ENCODE measurements around the gene ABCC1. TPM values are rescaled to one million over a fixed set of nuclear protein-coding genes. Genes with fewer than 3 reads are reported as not detected.

The ABCC1 gene
- total RNA-seq, 1 experiment from 2014 or later, result 23.6 TPM

GRCh38 chr16:15993541-15993940 is 44.1 kb downstream of the ABCC1 start:
- Histone ChIP-seq H3K9me3 (ENCODE audit: low read length) (no peaks in the 10 kb centered on the region), H3K9ac (ENCODE audit: low read length) (no peak overlapping the region), H3K79me2 (ENCODE audit: low read length) (peaks cover 90% of the 10 kb centered on the region), H3K27me3 (ENCODE audit: low read length) (no peaks in the 10 kb centered on the region), H3K4me3 (ENCODE audit: low read length) (no peak overlapping the region), H2AFZ (ENCODE audit: low read length) (no peak overlapping the region), H3K4me1 (ENCODE audit: low read length) (peaks cover 3% of the 10 kb centered on the region), H3K4me2 (ENCODE audit: low read depth, low read length, poor library complexity, severe bottlenecking) (no peak overlapping the region), H3K9me2 (replicated peaks; ENCODE audit: insufficient read depth, low read length) (no peaks in the 10 kb centered on the region), H3K36me3 (ENCODE audit: insufficient read depth, low read length) (peaks cover 3% of the 10 kb centered on the region; the same call in 1 of the 2 replicates), H3K27ac (ENCODE audit: low read length) (no peak overlapping the region), H4K20me1 (ENCODE audit: insufficient read depth, low read depth, low read length) (peaks cover 4% of the 10 kb centered on the region; the same call in 1 of the 2 replicates)
- no peak for DNase-seq

DNA sequence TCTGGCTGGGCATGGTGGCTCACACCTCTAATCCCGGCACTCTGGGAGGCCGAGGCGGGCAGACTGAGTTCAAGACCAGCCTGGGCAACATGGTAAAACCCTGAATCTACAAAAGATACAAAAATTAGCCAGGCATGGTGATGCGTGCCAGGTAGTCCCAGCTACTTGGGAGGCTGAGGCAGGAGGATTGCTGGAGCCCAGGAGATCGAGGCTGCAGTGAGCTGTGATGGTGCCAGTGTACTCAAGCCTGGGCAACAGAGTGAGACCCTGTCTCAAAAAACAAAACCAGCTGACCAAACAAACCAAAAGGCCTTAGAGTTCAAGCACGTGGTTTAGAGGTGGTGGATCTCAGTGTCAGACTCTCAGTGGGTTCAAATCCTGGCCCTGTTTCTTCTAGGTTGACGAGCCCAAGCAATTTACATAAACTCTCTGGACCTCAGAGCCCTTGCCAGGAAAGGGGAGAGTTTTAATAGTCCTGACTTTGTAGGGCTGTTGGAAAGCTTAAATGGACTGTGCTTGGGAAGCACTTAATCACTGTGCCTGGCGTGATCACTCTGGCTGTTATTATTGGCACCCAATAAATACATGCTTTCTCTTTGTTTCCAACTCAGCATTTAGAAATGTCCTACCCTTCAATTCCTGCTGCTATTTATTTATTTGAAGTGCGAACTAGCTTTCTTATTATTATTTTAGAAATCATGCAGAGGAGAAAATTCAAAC is 44.7 kb downstream of the ABCC1 start:
- H3K4me3 ChIP-seq (ENCODE audit: low read length), result no peak overlapping the region
- no peaks in the 10 kb centered on the region for H3K9me3 ChIP-seq (ENCODE audit: low read length)
- H3K36me3 ChIP-seq (ENCODE audit: insufficient read depth, low read length), result peaks cover 3% of the 10 kb centered on the region; the same call in 1 of the 2 replicates
- H3K4me1 ChIP-seq (ENCODE audit: low read length), result peaks cover 5% of the 10 kb centered on the region
- no peak overlapping the region for H2AFZ ChIP-seq (ENCODE audit: low read length)
- no peak overlapping the region for H3K9ac ChIP-seq (ENCODE audit: low read length)
- DNase-seq, result no peak
- H3K79me2 ChIP-seq (ENCODE audit: low read length), result peaks cover 87% of the 10 kb centered on the region
- H3K4me2 ChIP-seq (ENCODE audit: low read depth, low read length, poor library complexity, severe bottlenecking), result no peak overlapping the region
- peaks cover 4% of the 10 kb centered on the region; the same call in 1 of the 2 replicates for H4K20me1 ChIP-seq (ENCODE audit: insufficient read depth, low read depth, low read length)
- H3K9me2 ChIP-seq (replicated peaks; ENCODE audit: insufficient read depth, low read length), result no peaks in the 10 kb centered on the region
- H3K27me3 ChIP-seq (ENCODE audit: low read length), result no peaks in the 10 kb centered on the region
- H3K27ac ChIP-seq (ENCODE audit: low read length), result no peak overlapping the region

GRCh38 chr16:15996432-15997109 is 47.2 kb downstream of the ABCC1 start:
- H3K9ac ChIP-seq (ENCODE audit: low read length), result no peak overlapping the region
- no peak overlapping the region for H3K4me2 ChIP-seq (ENCODE audit: low read depth, low read length, poor library complexity, severe bottlenecking)
- H3K4me3 ChIP-seq (ENCODE audit: low read length), result no peak overlapping the region
- H3K9me3 ChIP-seq (ENCODE audit: low read length), result no peaks in the 10 kb centered on the region
- DNase-seq, result no peak
- H3K27me3 ChIP-seq (ENCODE audit: low read length), result no peaks in the 10 kb centered on the region
- no peak overlapping the region for H2AFZ ChIP-seq (ENCODE audit: low read length)
- peaks cover 80% of the 10 kb centered on the region for H3K79me2 ChIP-seq (ENCODE audit: low read length)
- no peak overlapping the region for H3K27ac ChIP-seq (ENCODE audit: low read length)
- H4K20me1 ChIP-seq (ENCODE audit: insufficient read depth, low read depth, low read length), result peaks cover 4% of the 10 kb centered on the region; the same call in 1 of the 2 replicates
- H3K36me3 ChIP-seq (ENCODE audit: insufficient read depth, low read length), result peaks cover 3% of the 10 kb centered on the region; the same call in 1 of the 2 replicates
- peaks cover 5% of the 10 kb centered on the region for H3K4me1 ChIP-seq (ENCODE audit: low read length)
- H3K9me2 ChIP-seq (replicated peaks; ENCODE audit: insufficient read depth, low read length), result no peaks in the 10 kb centered on the region

GRCh38 chr16:16000685-16001084 is 51.3 kb downstream of the ABCC1 start:
- H3K9me2 ChIP-seq (replicated peaks; ENCODE audit: insufficient read depth, low read length), result no peaks in the 10 kb centered on the region
- H3K4me3 ChIP-seq (ENCODE audit: low read length), result no peak overlapping the region
- no peaks in the 10 kb centered on the region for H3K27me3 ChIP-seq (ENCODE audit: low read length)
- no peak overlapping the region for H3K4me2 ChIP-seq (ENCODE audit: low read depth, low read length, poor library complexity, severe bottlenecking)
- no peak overlapping the region for H2AFZ ChIP-seq (ENCODE audit: low read length)
- peaks cover 5% of the 10 kb centered on the region for H3K4me1 ChIP-seq (ENCODE audit: low read length)
- no peak overlapping the region for H3K9ac ChIP-seq (ENCODE audit: low read length)
- no peaks in the 10 kb centered on the region for H3K9me3 ChIP-seq (ENCODE audit: low read length)
- no peak overlapping the region for H3K27ac ChIP-seq (ENCODE audit: low read length)
- no peaks in the 10 kb centered on the region for H3K36me3 ChIP-seq (ENCODE audit: insufficient read depth, low read length)
- peaks cover 79% of the 10 kb centered on the region for H3K79me2 ChIP-seq (ENCODE audit: low read length)
- H4K20me1 ChIP-seq (ENCODE audit: insufficient read depth, low read depth, low read length), result no peaks in the 10 kb centered on the region; the same call in 1 of the 2 replicates
- DNase-seq, result no peak

DNA sequence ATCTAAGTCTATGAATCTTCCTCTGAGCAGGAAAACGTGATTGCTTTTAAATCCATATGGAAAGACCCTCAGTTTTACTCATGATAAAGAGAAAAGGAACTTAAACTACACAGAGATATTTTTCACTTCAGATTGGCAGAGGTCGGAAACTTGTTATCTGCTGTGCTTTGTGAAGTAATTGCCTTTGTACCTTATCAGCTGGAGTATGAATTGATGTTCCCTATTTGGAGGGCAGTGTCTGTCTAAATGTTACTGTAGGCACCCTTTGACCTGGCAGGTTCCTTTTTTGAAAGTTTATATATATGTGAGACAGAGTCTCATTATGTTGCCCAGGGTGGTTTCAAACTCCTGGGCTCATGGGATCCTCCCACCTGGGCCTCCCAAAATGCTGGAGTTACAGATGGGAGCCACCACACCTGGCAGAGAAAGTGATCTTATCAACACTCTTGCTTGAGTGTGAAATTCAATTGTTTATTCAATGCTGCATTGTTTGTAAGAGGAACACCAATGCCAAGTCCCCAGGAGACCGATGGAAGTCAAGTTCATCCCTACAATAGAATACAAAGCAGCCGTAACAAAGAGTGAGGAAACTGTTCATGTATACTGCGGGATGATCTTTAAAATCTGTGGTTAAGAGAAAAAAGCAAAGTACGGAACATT is 52.3 kb downstream of the ABCC1 start:
- H3K27me3 ChIP-seq (ENCODE audit: low read length), result no peaks in the 10 kb centered on the region
- no peak overlapping the region for H3K27ac ChIP-seq (ENCODE audit: low read length)
- H3K4me3 ChIP-seq (ENCODE audit: low read length), result no peak overlapping the region
- H3K9me3 ChIP-seq (ENCODE audit: low read length), result no peaks in the 10 kb centered on the region
- no peaks in the 10 kb centered on the region; the same call in 1 of the 2 replicates for H4K20me1 ChIP-seq (ENCODE audit: insufficient read depth, low read depth, low read length)
- peaks cover 82% of the 10 kb centered on the region for H3K79me2 ChIP-seq (ENCODE audit: low read length)
- no peaks in the 10 kb centered on the region for H3K36me3 ChIP-seq (ENCODE audit: insufficient read depth, low read length)
- H3K4me1 ChIP-seq (ENCODE audit: low read length), result peaks cover 14% of the 10 kb centered on the region
- no peaks in the 10 kb centered on the region for H3K9me2 ChIP-seq (replicated peaks; ENCODE audit: insufficient read depth, low read length)
- H3K4me2 ChIP-seq (ENCODE audit: low read depth, low read length, poor library complexity, severe bottlenecking), result no peak overlapping the region
- DNase-seq, result no peak
- no peak overlapping the region for H2AFZ ChIP-seq (ENCODE audit: low read length)
- H3K9ac ChIP-seq (ENCODE audit: low read length), result no peak overlapping the region

DNA sequence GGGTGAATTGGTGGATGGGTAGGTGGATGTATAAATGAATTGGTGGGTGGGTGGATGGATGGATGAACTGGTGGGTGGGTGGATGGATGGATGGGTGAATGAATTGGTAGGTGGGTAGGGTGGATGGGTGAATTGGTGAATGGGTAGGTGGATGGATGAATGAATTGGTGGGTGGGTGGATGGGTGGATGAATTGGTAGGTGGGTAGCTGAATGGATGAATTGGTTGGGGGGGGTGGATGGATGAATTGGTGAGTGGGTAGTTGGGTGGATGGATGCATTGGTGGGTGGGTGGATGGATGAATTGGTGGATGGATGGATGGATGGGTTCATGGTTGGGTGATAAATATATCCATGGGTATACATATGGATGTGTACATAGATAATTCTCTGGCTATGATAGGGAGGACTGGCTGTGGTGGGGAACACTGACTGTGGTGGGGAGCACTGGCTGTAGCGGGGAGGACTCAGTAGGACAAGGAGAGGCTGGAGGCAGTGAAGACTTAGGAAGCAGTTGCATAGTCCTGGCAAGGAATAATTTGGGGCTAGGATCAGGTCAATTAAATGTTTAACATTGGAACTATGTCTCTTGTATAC is 54.4 kb downstream of the ABCC1 start:
- Histone ChIP-seq H3K9me3 (ENCODE audit: low read length) (no peaks in the 10 kb centered on the region), H3K27me3 (ENCODE audit: low read length) (no peaks in the 10 kb centered on the region), H3K4me1 (ENCODE audit: low read length) (peaks cover 28% of the 10 kb centered on the region), H3K79me2 (ENCODE audit: low read length) (peaks cover 77% of the 10 kb centered on the region), H3K4me3 (ENCODE audit: low read length) (no peak overlapping the region), H3K9me2 (replicated peaks; ENCODE audit: insufficient read depth, low read length) (no peaks in the 10 kb centered on the region), H3K27ac (ENCODE audit: low read length) (no peak overlapping the region), H4K20me1 (ENCODE audit: insufficient read depth, low read depth, low read length) (no peaks in the 10 kb centered on the region), H3K9ac (ENCODE audit: low read length) (no peak overlapping the region), H3K4me2 (ENCODE audit: low read depth, low read length, poor library complexity, severe bottlenecking) (no peak overlapping the region), H3K36me3 (ENCODE audit: insufficient read depth, low read length) (no peaks in the 10 kb centered on the region), H2AFZ (ENCODE audit: low read length) (no peak overlapping the region)
- DNase-seq, result no peak

DNA sequence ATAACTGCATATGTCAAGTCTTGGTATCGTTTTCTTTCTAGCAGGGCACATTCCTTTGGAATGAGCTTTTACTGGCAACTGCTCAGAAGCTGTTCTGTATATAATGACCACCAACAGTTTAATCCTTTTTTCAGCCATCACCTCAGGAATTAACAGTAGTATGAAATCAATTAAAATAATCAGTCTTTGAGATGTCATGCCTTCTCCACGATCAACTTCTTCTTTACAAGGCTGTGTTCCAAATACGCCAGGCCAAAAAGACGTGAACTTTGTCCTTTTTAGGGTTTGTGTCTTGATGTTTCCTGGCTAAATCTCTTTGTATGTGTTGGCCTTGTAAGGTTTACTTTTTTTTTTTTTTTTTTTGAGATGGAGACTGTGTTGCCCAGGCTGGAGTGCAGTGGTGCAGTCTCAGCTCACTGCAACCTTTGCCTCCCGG is 54.9 kb downstream of the ABCC1 start:
- DNase-seq, result no peak
- Histone ChIP-seq H3K4me3 (ENCODE audit: low read length) (no peak overlapping the region), H2AFZ (ENCODE audit: low read length) (no peak overlapping the region), H3K4me1 (ENCODE audit: low read length) (peaks cover 28% of the 10 kb centered on the region), H3K36me3 (ENCODE audit: insufficient read depth, low read length) (no peaks in the 10 kb centered on the region), H3K27me3 (ENCODE audit: low read length) (no peaks in the 10 kb centered on the region), H3K4me2 (ENCODE audit: low read depth, low read length, poor library complexity, severe bottlenecking) (no peak overlapping the region), H4K20me1 (ENCODE audit: insufficient read depth, low read depth, low read length) (no peaks in the 10 kb centered on the region), H3K9me3 (ENCODE audit: low read length) (no peaks in the 10 kb centered on the region), H3K27ac (ENCODE audit: low read length) (no peak overlapping the region), H3K9me2 (replicated peaks; ENCODE audit: insufficient read depth, low read length) (no peaks in the 10 kb centered on the region), H3K9ac (ENCODE audit: low read length) (no peak overlapping the region), H3K79me2 (ENCODE audit: low read length) (peaks cover 79% of the 10 kb centered on the region)

DNA sequence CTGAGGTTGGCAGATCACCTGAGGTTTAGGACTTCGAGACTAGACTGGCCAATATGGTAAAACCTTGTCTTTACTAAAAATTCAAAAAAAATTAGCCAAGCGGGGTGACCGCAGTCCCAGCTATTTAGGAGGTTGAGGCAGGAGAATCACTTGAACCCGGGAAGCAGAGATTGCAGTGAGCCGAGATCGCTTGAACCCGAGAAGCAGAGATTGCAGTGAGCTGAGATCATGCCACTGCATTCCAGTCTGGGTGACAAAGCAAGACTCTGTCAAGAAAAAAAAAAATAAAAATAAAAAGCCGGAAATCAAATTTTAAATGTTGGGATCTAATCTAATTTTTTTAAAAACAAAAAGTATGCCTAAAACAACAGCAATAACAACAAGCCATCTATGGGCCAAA is 56.3 kb downstream of the ABCC1 start:
- H4K20me1 ChIP-seq (ENCODE audit: insufficient read depth, low read depth, low read length), result no peaks in the 10 kb centered on the region
- H3K79me2 ChIP-seq (ENCODE audit: low read length), result peaks cover 79% of the 10 kb centered on the region
- H3K27ac ChIP-seq (ENCODE audit: low read length), result peak overlapping the region; percentile 87; the same call in 1 of the 2 replicates
- H2AFZ ChIP-seq (ENCODE audit: low read length), result no peak overlapping the region
- no peak overlapping the region for H3K4me3 ChIP-seq (ENCODE audit: low read length)
- H3K9me3 ChIP-seq (ENCODE audit: low read length), result no peaks in the 10 kb centered on the region
- no peak for DNase-seq
- H3K9me2 ChIP-seq (replicated peaks; ENCODE audit: insufficient read depth, low read length), result no peaks in the 10 kb centered on the region
- H3K9ac ChIP-seq (ENCODE audit: low read length), result no peak overlapping the region
- no peaks in the 10 kb centered on the region for H3K27me3 ChIP-seq (ENCODE audit: low read length)
- H3K4me2 ChIP-seq (ENCODE audit: low read depth, low read length, poor library complexity, severe bottlenecking), result no peak overlapping the region
- H3K4me1 ChIP-seq (ENCODE audit: low read length), result peaks cover 28% of the 10 kb centered on the region
- 0 out of 2 replicates have a peak, but pooled peaks cover 2% of the 10 kb centered on the region for H3K36me3 ChIP-seq (ENCODE audit: insufficient read depth, low read length)

Data from Karpas-422 (cell line).